ENCODE measurements around the gene CILP.

DNA sequence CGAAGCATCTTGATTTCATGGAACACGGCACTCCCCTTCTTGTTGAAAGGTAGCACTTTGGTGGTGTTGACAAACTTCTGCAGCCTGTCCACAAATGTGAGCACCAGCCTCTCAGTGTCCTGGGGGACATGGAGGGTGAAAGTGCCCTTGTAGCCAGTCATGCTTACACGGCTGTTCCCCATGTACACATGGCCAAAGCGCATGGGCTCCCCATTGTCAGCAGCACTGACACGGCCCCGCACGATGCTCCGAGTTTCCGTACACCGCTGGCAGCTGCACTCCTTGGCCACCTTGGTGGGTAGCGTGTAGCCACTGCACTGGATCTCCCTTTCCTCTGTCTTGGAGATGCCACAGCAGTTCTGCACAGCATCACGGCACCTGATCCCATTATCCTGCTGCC lies 12.7 kb downstream of the CILP start:
- no peak for TF ChIP-seq CTCF (IDR thresholded peaks at IDR 0.05)
- TF ChIP-seq EP300 (IDR thresholded peaks at IDR 0.05): no peak
- TF ChIP-seq POLR2A (IDR thresholded peaks at IDR 0.05): no peak
- no peak for TF ChIP-seq POLR2AphosphoS5 (IDR thresholded peaks at IDR 0.05)
